Suprapubic skin (tissue), 4 donors: ENCODE data around the gene PCK2. TPM values are rescaled to one million over a fixed set of nuclear protein-coding genes. Genes with fewer than 3 reads are reported as not detected.
A peak's percentile ranks its signal among the peaks of the same experiment; 100 is the strongest.

Experiments
- DNase-seq, 2 donors: peaks; one replicate each; pipeline ENCODE4 v3.0.0-alpha.2; 2019; ENCODE audit warnings: low spot score in 2 of 2
- H3K27ac ChIP-seq: fragments of 200-600 bp; sonication (generic); one replicate; pipeline ENCODE4 v1.5.1; 2019
- H3K27me3 ChIP-seq: fragments of 200-600 bp; sonication (generic); one replicate; pipeline ENCODE4 v1.5.1; 2019
- H3K36me3 ChIP-seq: fragments of 200-600 bp; sonication (generic); one replicate; pipeline ENCODE4 v1.5.1; 2019
- H3K4me1 ChIP-seq: fragments of 200-600 bp; sonication (generic); one replicate; pipeline ENCODE4 v1.5.1; 2019
- H3K4me3 ChIP-seq: fragments of 200-600 bp; sonication (generic); one replicate; pipeline ENCODE4 v1.5.1; 2019; ENCODE audit warnings: mild to moderate bottlenecking
- H3K9me3 ChIP-seq: fragments of 200-600 bp; sonication (generic); one replicate; pipeline ENCODE4 v1.5.1; 2019
- CTCF ChIP-seq, 2 donors: fragments of 200-600 bp in 1 of 2; fragments of 450-650 bp in 1 of 2; sonication (generic) in 1 of 2; IDR thresholded peaks; one replicate each; pipeline ENCODE4 v1.5.1; 2016 to 2019; ENCODE audit warnings: antibody characterized with exemption in 2 of 2, mild to moderate bottlenecking in 1 of 2, moderate library complexity in 1 of 2
- EP300 ChIP-seq: sonication (generic); formaldehyde crosslinking; IDR thresholded peaks from one replicate; pipeline ENCODE4 v1.6.1; 2017; ENCODE audit warnings: antibody characterized with exemption
- POLR2A ChIP-seq, 2 donors: fragments of 450-650 bp; IDR thresholded peaks; one replicate each; pipeline ENCODE4 v1.6.1; 2017; ENCODE audit warnings: antibody characterized with exemption in 2 of 2, mild to moderate bottlenecking in 2 of 2, moderate library complexity in 2 of 2
- POLR2AphosphoS5 ChIP-seq, 3 donors: sonication (generic); formaldehyde crosslinking; IDR thresholded peaks; one replicate each; pipeline ENCODE4 v1.6.1; 2017; ENCODE audit warnings: antibody characterized with exemption in 3 of 3
- WGBS: methylation state at CpG from one replicate; pipeline ENCODE4 v1.1.5; 2018; 5-methylcytosine and 5-hydroxymethylcytosine counted together
- total RNA-seq, 4 donors: library from RNA; depleted of rRNA; stranded (reverse); fragments of >200 nt; gene quantifications; one replicate each; pipeline ENCODE4 v1.1.0, GENCODE V29; 2016

Gene PCK2
- total RNA-seq, 4 donors from 2014 or later, result 9.2 to 25.1 (median 14.4) TPM

GRCh38 chr14:24080142-24080530 is 14.0 kb upstream of the PCK2 start:
- TF ChIP-seq EP300, result no peak
- TF ChIP-seq CTCF (IDR thresholded peaks at IDR 0.05), result no peak
- TF ChIP-seq POLR2A (IDR thresholded peaks at IDR 0.05), result no peak
- TF ChIP-seq POLR2AphosphoS5 (IDR thresholded peaks at IDR 0.05), result no peak
- peaks cover 16% of the 10 kb centered on the region for H3K4me1 ChIP-seq
- H3K9me3 ChIP-seq, result no peaks in the 10 kb centered on the region
- H3K4me3 ChIP-seq, result no peak overlapping the region
- no peaks in the 10 kb centered on the region for H3K36me3 ChIP-seq
- no peak for DNase-seq
- H3K27ac ChIP-seq, result no peak overlapping the region
- 93% methylated on average over 6 of the region's 6 CpGs for WGBS
- no peaks in the 10 kb centered on the region for H3K27me3 ChIP-seq

- DNase-seq, result no peak
- Histone ChIP-seq H3K36me3 (no peaks in the 10 kb centered on the region), H3K27me3 (no peaks in the 10 kb centered on the region), H3K4me3 (peak overlapping the region; percentile 53), H3K4me1 (peaks cover 16% of the 10 kb centered on the region), H3K27ac (no peak overlapping the region), H3K9me3 (no peaks in the 10 kb centered on the region)
- under 1% methylated on average over 38 of the region's 74 CpGs for WGBS
- no peak for TF ChIP-seq CTCF (IDR thresholded peaks at IDR 0.05)
- no peak for TF ChIP-seq POLR2AphosphoS5 (IDR thresholded peaks at IDR 0.05)
- no peak for TF ChIP-seq POLR2A (IDR thresholded peaks at IDR 0.05)
- no peak for TF ChIP-seq EP300
Measured at GRCh38 chr14:24080888-24081738, 13.0 kb upstream of the PCK2 start.

GRCh38 chr14:24081739-24082211 is 12.3 kb upstream of the PCK2 start:
- Histone ChIP-seq H3K27ac (no peak overlapping the region), H3K36me3 (no peaks in the 10 kb centered on the region), H3K27me3 (no peaks in the 10 kb centered on the region), H3K4me3 (peak overlapping the region; percentile 53), H3K9me3 (no peaks in the 10 kb centered on the region), H3K4me1 (peaks cover 16% of the 10 kb centered on the region)
- TF ChIP-seq POLR2A (IDR thresholded peaks at IDR 0.05), result no peak
- TF ChIP-seq CTCF (IDR thresholded peaks at IDR 0.05), result no peak
- no peak for TF ChIP-seq POLR2AphosphoS5 (IDR thresholded peaks at IDR 0.05)
- 32% methylated on average over 22 of the region's 26 CpGs for WGBS
- DNase-seq, result no peak

GRCh38 chr14:24082411-24083080 is 11.6 kb upstream of the PCK2 start:
- DNase-seq, result no peak
- Histone ChIP-seq H3K36me3 (no peaks in the 10 kb centered on the region), H3K27me3 (no peaks in the 10 kb centered on the region), H3K9me3 (no peaks in the 10 kb centered on the region), H3K27ac (no peak overlapping the region), H3K4me3 (no peak overlapping the region), H3K4me1 (peaks cover 16% of the 10 kb centered on the region)
- WGBS, result 97% methylated on average over 5 of the region's 5 CpGs
- TF ChIP-seq EP300 (no peak), POLR2AphosphoS5 (IDR thresholded peaks at IDR 0.05) (no peak), POLR2A (IDR thresholded peaks at IDR 0.05) (no peak), CTCF (IDR thresholded peaks at IDR 0.05) (no peak)

- Histone ChIP-seq H3K27me3 (no peaks in the 10 kb centered on the region), H3K27ac (no peak overlapping the region), H3K9me3 (no peaks in the 10 kb centered on the region), H3K4me3 (no peak overlapping the region), H3K4me1 (peaks cover 16% of the 10 kb centered on the region), H3K36me3 (no peaks in the 10 kb centered on the region)
- DNase-seq, result no peak
- TF ChIP-seq EP300 (no peak), CTCF (IDR thresholded peaks at IDR 0.05) (no peak), POLR2AphosphoS5 (IDR thresholded peaks at IDR 0.05) (no peak)
- WGBS, result 81% methylated on average over 3 of the region's 3 CpGs
Measured at GRCh38 chr14:24083462-24083861, 10.6 kb upstream of the PCK2 start.
